Fibroblast of mammary gland (primary cell): ENCODE measurements around the gene TEP1.
"Not testable (repeated sequence)": the region's sequence is repeated elsewhere in the genome, so short reads cannot be mapped to it uniquely, and the experiment has no call there.

Source experiments
- DNase-seq: peaks from one replicate; pipeline ENCODE4 v3.0.0-alpha.2; 2010; ENCODE audit warnings: low read depth
- H3K4me3 ChIP-seq: 2 replicates; pipeline ENCODE4 v1.5.1; 2011; ENCODE audit warnings: low read depth, mild to moderate bottlenecking, low read length, moderate library complexity; ENCODE audit not compliant: control insufficient read depth
- TF ChIP-seq, protein P1 (sequence below): conservative IDR thresholded peaks from 2 replicates; pipeline ENCODE4 v1.5.1; 2011; ENCODE audit warnings: low read depth, low read length, inconsistent platforms; ENCODE audit not compliant: control insufficient read depth, insufficient read depth

TEP1 gene

DNA sequence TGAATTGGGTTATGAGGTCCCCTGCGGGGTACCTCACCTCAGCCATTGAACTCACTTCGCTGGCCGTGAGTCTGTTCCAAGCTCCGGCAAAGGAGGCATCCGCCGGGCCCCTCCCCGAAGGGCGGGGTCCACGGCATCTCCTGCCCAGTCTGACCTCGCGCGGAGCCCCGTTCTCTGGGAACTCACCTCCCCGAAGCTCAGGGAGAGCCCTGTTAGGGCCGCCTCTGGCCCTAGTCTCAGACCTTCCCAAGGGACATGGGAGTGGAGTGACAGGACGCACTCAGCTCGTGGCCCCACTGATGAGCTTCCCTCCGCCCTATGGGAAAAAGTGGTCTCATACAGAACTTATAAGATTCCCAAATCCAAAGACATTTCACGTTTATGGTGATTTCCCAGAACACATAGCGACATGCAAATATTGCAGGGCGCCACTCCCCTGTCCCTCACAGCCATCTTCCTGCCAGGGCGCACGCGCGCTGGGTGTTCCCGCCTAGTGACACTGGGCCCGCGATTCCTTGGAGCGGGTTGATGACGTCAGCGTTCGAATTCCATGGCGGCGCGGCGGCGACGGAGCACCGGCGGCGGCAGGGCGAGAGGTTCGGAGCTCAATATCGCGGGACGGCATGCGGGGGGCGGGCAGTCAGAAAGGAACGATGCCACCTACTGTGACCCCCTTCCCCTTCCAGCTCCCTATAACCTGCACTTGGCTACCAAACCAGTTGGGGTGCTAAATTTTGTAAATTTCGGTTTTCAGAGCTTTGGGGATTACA lies 70.0 kb downstream of the TEP1 start, which contains the start of gene PARP2:
TSS of gene PARP2 (plus strand) at position 544 of the 770 bp plus-strand sequence. CDS start at position 551, 7 bp downstream.
- TF ChIP-seq, protein P1, sequence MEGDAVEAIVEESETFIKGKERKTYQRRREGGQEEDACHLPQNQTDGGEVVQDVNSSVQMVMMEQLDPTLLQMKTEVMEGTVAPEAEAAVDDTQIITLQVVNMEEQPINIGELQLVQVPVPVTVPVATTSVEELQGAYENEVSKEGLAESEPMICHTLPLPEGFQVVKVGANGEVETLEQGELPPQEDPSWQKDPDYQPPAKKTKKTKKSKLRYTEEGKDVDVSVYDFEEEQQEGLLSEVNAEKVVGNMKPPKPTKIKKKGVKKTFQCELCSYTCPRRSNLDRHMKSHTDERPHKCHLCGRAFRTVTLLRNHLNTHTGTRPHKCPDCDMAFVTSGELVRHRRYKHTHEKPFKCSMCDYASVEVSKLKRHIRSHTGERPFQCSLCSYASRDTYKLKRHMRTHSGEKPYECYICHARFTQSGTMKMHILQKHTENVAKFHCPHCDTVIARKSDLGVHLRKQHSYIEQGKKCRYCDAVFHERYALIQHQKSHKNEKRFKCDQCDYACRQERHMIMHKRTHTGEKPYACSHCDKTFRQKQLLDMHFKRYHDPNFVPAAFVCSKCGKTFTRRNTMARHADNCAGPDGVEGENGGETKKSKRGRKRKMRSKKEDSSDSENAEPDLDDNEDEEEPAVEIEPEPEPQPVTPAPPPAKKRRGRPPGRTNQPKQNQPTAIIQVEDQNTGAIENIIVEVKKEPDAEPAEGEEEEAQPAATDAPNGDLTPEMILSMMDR = no peak
- peak; percentile 99 for DNase-seq
- H3K4me3 ChIP-seq = peak within 1 kb of the TSS; percentile 85

DNA sequence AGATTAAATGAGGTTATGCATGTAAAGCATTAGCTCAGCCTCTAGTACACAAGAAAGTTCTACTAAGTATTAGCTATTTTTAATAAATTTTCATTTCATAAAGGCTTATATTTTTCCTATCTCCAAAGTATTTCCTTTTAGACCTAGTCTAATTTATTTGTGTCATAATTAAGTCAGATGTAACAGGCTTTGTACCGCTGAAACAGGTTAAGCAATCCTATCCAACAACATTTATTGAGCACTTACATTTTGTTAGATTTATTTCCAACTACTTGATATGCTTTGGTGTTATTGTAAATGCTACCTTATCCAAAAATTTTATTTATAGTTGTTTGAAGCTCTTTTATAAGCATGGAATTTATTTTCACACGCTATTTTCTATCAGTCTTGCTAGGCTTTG lies 71.7 kb downstream of the TEP1 start:
- no peak for DNase-seq
- H3K4me3 ChIP-seq = peak overlapping the region; percentile 85
- TF ChIP-seq, protein P1 = no peak

- H3K4me3 ChIP-seq, DNase-seq: not testable (repeated sequence)
Measured at GRCh38 chr14:20341032-20341431, 72.3 kb downstream of the TEP1 start.

DNA sequence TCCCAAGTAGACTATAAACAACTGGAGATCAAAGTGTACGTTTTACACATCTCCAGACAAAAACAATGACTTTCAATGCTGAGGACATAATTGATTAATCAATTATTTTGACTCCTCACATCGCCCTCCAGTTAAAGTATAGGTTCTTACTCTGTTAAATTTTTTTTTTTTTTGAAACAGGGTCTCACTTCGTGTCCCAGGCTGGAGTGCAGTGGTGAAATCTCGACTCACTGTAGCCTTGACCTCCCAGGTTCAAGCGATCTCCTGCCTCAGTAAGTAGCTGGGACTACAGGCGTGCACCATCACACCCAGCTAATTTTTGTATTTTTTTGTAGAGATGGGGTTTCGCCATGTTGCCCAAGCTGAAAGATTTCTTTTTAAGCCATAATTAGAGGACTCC lies 79.3 kb downstream of the TEP1 start:
- DNase-seq = no peak
- TF ChIP-seq, protein P1 = no peak
- no peak overlapping the region for H3K4me3 ChIP-seq

- H3K4me3 ChIP-seq = peak overlapping the region; percentile 95
- TF ChIP-seq, protein P1 = no peak
- no peak for DNase-seq
Measured at GRCh38 chr14:20333494-20333841, 79.8 kb downstream of the TEP1 start.

GRCh38 chr14:20332788-20333493 lies 80.4 kb downstream of the TEP1 start, which contains the start of gene CCNB1IP1:
TSS of gene CCNB1IP1 (minus strand) at chr14:20333279. CDS start at chr14:20316523, 16,756 bp downstream.
- DNase-seq = peak; percentile 93
- H3K4me3 ChIP-seq = peak within 1 kb of the TSS; percentile 95
- TF ChIP-seq, protein P1 = no peak

DNA sequence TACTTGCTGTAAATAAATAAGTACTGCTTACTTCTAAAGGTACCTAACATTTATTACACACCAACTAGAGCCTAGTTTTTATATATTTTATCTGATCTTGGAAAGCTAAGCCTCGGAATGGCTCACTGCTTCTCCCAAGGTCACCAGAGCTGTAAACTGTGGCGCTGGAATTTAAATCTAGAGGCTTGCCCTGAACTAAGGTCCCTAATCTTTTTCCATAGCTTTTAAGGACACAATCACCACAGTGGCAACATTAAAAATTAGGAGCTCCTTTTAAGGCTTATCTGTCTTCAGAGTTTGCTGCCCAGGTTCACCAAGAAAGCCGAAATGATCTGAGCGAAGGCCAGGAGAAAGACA lies 80.9 kb downstream of the TEP1 start:
- TF ChIP-seq, protein P1 = no peak
- peak overlapping the region; percentile 95 for H3K4me3 ChIP-seq
- DNase-seq = no peak
